NCI-H1694 (cell line): ENCODE results near the gene HNRNPU.
A peak's percentile ranks its signal among the peaks of the same experiment; 100 is the strongest.

Source experiments
- DNase-seq: peaks from one replicate; lab custom pipeline; 2025; lab: John Stamatoyannopoulos, UW

Gene HNRNPU

DNA sequence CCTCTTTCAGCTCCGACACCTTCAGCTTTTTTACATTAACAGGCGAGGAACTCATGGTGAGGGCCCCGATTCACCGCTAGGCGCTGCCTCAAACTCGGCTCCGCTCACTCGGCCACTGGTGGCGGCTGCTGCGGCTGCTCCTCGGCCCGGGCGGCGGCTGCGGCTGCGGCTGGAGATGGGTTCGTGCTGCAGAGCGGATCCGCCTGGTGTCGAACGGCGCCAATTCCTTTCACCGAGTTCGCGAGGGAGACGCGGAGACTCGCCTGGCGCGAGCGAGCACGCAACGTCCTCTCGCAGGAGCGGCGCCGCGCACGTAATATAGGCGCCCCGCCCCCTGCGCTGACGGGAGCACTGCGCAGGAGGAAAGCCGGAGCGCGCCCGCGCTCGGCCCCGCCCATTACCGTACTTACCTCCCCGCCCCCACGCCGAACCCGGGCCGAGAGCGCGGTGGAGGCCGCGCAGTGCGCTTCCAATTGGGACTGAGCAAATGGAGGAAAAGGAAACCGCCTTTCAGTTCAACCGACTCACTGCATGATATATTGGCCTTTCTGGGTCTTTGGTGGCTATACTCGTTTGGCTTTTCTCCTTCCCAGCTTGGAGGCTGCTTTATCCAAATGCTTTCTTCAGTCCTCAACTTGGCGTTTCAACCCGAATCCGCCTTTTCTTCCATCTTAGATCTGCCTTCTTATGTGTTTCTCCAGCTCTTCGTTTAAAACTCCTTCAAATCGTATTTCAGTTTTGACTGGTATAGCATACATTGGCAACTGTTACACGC lies at the start of gene HNRNPU:
Gene HNRNPU, minus strand, starts transcription at position 291 of the 775 bp plus-strand sequence. Its CDS starts 236 bp downstream, at position 55.
- peak; percentile 89 for DNase-seq

DNA sequence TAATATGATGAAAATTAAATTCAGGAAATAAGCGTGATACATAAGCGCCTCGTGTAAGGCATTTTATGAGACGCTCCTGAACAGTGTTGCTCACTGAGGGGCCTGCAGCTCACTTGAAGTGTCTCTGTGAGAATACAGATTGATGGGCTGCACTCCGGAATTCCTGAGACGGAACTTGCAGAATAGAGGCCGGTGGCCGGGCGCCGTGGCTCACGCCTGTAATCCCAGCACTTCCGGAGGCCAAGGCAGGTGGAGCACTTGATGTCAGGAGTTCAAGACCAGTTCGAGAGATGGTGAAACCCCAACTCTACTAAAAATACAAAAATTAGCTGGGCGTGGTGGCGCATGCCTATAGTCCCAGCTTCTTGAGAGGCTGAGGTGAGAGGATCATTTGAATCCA lies 49.5 kb upstream of the HNRNPU start:
- DNase-seq, result no peak

DNA sequence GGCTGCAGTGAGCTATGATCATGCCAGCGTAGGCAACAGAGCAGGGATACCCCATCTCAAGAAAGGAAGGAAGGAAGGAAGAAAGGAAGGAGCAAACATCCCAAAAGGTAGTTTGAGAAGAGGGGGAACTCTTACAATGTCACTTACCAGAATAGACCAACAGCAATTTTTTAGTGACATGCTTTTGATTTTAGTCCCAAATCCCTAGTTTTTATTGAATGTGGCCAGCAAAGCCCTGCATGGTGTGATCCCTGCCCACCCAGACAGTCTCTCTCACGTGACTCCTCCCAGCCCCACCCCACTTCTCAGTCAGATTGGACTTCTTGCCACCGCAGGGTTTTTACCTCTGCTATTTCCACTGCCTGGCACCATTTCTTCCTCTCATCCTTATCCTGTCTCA lies 39.8 kb upstream of the HNRNPU start:
- DNase-seq, result no peak

DNA sequence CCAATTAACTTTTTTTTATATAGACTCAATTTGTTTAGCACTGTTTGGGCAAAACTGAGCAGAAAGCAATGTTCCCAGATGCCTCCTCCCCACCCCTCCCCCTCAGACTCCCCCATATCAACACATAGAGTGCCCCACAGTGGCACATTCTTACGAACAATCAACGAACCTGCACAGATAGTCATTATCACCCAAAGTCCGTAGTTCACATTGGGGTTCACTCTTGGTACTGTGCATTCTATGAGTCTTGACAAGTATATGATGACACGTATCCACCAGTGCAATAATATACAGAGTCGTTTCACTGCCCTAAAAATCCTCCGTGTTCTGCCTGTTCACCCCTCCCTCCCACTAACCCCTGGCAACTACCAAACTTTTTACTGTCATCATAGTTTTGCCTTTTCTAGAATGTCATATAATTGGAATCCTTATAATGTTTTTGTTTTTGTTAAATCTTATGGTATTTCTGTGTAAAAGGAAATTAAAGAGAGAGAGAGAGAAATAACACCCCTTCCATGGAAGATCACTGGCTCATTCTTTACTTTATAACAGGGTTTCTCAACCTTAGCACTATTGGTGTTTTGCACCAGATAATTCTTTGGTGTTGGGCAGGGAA lies 37.2 kb upstream of the HNRNPU start:
- no peak for DNase-seq

DNA sequence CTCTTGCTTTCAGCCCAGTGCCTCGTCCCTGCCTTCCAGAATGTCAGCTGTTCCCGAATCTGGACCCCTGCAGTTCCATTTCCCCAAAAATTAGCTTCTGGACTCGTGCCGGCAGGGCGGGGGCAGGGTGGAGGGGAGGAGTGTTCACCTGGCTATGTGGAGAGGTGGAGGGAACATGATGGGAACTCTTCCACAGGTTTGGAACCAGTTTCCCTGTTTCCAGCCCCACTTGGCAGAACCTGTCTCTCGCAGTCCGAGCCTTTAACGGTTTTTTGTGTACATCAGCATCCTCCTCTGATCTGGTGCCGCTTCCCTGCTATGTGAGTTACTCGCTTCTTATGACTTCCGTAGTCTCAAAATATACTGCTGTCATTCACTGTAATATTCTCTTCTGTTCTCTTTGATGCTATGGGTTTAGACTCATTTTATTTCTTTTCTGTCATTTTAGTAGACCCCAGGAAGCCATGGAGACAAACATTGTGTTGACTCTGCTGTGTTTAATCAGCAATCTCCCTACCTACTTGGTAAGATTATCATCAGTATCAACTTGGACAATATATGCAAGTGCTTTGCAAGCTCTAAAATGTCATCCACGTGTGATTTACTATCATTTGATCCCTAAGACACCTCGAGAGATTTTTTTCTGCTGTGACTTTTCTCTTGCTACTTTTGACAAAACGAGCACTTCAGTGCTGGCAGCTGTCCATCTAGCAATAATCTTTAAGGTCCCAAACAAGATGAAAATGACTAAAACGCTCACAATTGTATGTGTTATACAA lies 33.3 kb upstream of the HNRNPU start:
- no peak for DNase-seq

DNA sequence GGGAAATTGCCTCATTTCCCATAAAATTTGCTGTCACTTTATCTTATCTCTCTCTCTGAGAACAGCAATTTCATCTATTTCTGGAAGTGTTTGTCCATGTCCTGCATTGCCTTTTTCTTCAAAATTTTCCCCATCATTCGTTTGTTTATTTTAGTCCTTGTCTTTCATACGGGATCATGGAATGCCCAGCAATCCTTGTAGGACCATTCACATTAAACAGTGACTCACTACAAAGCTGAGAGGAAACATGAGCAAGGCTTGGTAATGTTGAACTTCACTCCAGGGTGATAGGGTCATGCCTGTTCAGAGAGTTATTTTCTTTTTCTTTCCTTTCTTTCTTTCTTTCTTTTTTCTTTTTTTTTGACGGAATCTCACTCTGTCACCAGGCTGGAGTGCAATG lies 32.2 kb upstream of the HNRNPU start:
- no peak for DNase-seq

DNA sequence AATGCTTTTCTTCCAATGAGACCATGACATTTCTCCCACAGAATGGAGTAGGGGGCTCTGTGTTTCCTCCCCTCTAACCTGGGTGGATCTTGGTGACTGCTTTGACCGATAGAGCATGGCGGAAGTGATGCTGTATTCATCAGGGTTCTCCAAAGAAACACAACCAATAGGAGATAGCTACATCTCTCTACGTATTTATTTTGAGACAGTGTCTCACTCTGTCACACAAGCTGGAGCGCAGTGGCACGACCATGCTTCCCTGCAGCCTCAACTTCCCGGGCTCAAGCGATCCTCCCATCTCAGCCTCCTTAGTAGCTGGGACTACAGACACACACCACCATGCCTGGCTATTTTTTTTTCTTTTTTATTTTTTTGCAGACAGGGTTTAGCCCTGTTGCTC lies 29.5 kb upstream of the HNRNPU start:
- DNase-seq, result no peak

DNA sequence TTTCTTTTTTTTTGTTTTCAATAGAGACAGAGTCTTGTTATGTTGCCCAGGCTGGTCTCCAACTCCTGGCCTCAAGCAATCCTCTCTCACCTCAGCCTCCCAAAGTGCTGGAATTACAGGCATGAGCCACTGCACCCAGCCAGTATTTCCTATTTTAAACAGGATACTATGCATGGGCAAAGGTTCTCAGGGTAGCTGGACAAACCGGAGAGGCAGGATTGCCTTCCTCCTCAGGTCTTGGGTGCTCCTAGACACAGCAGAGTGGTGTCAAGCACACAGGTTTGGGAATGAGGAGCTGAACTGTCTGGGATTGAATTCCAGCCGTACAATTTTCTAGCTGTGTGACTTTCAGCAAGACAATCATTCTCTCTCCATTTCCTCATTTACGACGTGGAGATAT lies 22.9 kb upstream of the HNRNPU start:
- DNase-seq, result no peak

DNA sequence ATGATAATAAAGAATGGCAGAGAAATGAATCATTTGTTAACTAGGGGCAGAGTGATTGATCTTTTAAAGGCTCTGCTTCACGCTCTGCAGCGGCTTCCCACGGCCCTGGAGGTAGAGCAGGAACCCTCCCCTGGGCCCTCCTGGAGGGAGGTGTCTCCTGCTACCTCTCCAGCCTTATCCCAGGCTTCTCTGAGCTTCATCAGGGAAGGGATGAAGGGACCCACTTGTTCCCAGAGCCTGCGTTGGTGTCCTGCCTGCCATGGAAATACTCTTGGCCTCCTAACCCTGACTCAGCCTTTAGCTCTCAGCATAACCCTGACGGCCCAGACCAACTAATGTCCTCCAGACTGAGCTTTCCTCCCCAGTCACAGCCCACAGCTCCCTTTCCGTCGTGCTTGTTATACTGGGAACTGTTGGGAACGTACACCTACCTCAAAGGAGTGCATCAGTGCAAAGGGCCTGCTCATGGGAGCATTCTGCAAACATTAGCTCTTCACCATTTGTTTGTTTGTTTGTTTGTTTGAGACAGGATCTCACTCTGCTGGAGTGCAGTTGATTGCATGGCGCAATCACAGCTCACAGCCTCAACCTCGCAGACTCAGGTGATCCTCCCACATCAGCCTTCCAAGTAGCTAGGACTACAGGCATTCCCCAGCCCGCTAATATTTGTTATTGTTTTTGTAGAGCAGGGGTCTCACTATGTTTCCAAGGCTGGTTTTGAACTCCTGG lies 17.4 kb upstream of the HNRNPU start:
- no peak for DNase-seq

DNA sequence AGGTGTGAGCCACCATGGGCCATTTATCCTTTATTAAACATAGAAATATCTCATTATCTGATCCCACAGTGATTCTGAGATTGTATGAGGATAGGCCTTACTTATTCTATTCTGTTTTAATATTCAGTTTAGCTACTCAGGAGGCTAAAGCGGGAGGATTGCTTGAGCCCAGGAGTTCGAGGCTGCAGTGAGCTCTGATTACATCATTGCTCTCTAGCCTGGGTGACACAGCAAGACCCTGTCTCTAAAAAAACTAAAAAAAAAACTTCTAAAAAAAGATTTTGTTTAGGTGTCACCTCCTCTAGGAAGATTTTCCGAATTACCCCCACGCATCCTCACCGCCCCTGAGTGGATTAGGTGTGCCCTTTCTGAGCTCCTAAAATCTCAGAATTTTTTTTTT lies 14.3 kb upstream of the HNRNPU start:
- no peak for DNase-seq

DNA sequence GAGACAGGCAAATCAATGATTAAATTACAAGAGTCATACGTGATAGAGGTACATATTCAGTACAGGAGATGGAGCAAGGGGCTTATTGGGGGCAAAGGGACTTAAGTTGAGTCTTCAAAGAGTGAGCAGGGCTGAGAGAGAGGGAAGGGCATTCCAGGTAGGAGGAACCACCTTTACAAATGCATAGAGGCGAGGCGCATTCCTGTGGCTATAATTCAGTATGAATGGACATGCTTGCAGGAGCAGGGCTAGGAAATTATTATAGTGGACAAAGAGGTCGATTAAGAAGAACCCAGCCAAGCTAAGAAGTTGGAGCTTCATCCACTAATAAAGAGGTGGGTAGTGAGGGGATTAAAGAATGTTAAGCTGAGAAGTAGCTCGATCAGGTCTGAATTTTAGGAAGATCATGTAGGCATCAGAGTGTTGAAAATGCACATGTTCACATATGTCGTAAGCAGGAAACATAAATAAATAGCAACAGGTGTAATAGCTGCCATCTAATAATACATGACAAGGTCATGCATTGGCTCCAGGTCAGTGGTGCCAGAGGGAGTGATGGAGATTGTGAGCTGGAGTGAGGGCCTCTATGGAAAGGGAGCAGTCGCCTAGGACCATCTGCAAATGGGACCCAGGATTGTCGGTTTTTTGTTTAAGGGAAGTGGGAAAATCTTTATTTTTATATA lies 12.0 kb upstream of the HNRNPU start:
- no peak for DNase-seq

DNA sequence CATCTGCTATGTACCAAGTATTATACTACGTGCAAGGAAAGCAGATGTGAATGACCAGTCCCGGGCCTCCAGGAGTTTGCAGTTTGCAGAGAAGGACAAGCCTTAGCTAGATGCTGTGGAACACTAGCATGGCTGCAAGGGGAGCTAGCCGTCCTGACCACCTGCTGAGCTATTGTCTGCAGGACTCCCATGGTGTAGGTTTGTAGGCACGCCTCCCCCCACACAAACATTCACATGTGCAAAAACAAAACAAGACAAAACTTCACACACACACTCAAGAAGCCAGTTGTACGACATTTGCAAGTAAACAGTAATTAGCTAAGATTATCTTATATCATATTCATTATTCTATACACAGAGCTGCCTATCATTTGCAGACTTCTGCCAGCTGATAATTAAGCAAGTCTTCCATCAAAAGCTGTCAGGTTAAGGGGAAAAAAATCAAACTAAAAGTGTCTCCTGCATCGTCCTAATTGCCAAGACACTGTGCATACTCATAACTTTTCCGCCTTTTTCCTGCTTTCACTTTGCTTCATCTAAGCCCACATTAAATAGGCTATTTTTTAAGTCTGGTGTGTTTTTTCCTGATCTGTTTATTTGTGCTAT lies 10.7 kb upstream of the HNRNPU start:
- DNase-seq, result no peak

DNA sequence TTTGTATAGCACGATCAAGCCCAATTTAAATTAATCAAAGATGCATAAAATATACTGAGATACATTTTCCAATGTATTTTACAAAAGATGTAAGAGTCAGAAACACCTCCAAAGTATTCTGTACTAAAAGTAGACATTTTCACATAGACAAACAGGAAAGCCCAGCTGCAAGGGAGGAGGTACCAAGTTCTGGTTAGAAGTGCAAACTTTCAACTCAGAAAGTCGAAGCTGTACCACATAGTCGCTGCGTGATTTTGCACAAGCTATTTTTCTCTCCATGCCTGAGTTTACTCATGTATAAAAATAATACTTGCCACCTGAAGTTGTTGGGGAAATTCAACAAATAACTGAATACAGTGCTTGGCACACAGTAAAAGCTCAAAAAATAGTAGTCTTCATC lies 5.6 kb upstream of the HNRNPU start:
- DNase-seq, result no peak

DNA sequence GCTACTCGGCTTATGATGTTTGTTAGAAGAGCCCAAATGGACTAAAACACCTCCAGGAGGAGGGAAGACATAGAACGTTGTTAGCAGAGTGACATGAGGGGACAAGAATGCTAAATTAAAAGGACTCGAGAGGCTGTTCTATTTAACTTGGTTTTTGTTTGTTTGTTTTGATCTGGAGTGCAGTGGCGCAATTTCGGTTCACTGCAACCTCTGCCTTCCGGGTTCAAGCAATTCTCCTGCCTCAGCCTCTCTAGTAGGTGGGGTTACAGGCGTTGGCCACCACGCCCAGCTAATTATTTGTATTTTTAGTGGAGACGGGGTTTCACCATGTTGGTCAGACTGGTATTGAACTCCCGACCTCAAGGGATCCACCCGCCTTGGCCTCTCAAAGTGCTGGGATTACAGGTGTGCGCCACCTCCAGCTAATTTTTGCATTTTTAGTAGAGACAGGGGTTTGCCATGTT lies 5.1 kb upstream of the HNRNPU start:
- DNase-seq, result no peak

DNA sequence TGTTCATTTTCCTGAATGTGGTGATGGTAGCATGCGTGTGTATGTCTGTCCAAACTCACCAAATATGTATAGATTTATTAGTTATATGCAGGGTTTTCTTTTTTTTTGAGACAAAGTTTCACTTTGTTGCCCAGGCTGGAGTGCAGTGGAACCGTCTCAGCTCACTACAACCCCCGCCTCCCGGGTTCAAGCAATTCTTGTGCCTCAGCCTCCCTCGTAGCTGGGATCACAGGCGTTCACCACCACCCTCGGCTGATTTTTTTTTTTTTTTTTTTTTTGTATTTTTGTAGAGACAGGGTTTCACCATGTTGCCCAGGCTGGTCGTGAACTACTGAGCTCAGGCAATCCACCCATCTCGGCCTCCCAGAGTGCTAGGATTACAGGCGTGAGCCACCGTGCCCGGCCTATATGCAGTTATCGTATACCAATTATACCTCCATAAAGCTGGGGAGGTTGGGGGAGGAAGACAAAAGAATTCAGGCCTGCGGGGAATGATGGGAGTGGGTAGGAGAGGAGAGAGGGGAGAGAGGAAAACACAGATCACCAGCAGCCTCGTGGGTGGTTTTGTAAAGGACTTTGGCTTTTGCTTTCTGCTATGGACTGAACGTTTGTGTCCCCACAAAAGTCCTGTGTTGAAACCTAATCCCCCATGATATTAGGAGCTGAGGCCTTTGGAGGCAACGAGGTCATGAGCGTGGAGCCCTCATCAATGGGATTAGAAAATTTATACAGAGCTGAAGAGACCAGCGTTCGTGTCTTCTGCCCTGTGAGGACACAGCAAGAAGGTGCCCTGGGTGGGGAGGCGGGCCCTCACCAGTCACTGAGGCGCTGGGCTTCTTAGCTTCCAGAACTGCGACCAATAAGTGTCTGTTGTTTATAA lies 4.4 kb upstream of the HNRNPU start:
- DNase-seq, result no peak

DNA sequence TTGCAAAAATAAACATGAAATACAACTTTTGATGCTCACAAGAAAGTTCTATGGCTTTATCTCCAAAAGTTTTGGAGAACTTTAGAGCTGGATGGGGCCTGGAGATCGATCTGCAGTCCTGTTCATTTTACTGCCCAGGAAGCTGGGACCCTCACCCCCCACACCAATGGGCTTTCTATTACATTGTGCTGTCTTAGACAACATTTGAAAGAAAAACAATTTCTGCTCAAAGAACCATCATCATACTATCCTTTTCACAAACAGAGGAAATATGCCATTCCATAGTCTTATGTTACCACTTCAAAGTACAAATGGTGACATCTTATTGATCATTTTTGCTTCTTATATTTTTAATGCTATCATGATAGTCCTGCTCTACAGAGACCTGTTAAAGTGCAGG lies 2.0 kb upstream of the HNRNPU start:
- DNase-seq, result no peak

DNA sequence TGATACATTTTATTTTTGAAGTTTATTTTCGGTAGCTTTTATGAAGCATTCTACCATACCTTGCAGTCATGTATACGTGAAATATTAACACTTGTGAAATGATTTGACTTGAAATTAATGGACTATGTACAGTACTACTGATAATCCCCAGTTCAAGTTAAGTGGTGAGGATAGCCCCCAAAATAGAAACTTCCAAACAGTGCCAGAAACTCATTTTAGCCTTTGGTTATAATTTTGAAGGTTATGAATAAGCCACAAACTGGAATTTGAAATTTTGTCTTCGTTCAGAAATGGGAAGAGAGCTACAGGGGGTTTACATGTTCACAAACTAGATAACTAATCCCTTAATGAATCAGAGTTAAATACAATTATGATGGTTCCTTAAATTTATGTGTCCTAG lies 1.5 kb upstream of the HNRNPU start:
- no peak for DNase-seq

DNA sequence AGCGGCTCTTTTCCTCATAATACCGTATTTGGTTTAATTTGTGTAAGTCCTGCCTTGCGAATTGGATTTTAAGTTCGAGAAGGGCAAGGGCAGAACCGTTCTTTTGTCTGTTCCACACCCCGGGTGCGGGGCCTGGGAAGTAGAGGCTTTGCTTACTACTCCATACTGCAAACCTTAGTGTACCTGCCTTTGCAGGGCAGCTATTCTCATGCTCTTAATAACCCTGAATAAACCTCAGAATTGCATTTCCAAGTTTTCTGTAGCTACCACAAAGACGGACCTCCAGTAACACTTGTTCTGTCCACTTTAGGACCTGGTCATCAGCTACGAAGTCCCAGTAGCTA lies 657 bp upstream of the HNRNPU start:
- DNase-seq, result peak; percentile 53

DNA sequence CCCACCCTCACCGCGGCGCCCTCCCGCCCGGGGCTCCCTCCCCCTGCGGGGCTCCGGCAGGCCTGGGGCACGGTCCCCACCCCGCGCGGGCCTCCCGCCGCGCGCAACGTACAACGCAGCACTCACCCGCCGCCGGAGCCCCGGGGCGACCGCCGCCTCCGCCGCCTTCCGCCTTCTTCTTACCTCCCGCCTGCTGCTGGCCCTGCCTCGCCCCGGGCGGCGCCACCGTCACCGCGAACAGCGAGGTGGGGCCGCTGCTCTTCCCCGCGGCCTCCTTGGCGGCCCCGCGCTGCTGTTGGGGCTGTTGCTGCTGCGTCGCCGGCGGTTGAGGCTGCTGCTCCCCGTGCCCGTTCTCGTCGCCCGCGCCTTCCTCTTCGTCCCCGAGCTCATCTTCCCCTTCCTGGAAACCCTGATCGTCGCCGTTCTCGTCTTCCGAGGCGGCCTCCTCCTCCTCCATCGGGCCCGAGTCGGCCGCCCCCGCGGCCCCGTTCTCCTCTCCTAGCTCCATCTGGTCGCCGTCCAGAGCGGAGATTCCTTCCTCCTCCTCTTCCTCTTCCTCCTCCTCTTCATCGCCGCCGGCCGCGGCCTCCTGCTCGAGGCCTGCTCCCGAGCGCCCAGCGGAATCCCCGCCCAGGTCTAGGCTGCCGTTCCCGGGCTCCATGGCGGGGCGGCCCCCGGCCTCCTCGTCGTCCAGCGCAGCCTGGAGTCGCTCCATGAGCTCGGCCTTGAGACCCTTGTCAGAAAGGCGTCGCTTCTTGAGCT lies 671 bp downstream of the HNRNPU start:
- no peak for DNase-seq
